ENCODE results near the gene ZMAT2.
A peak's percentile ranks its signal among the peaks of the same experiment; 100 is the strongest.

Gene ZMAT2

GRCh38 chr5:140674211-140674610, 26.0 kb upstream of the ZMAT2 start:
- Histone ChIP-seq H3K9me3 (ENCODE audit: control insufficient read depth in 1 of 2, low read length in 2 of 2) (no peaks in the 10 kb centered on the region), H3K4me3 (ENCODE audit: low read depth in 1 of 2, low read length in 2 of 2) (no peak overlapping the region), H3K9ac (ENCODE audit: low read depth in 1 of 2, low read length in 2 of 2) (no peak overlapping the region), H3K27me3 (ENCODE audit: control insufficient read depth in 1 of 2, insufficient read depth in 2 of 2, low read length in 2 of 2) (no peaks in the 10 kb centered on the region), H3K4me1 (ENCODE audit: control insufficient read depth in 1 of 2, insufficient read depth in 2 of 2, low read length in 2 of 2) (no peaks in the 10 kb centered on the region), H3K27ac (ENCODE audit: low read depth, low read length) (no peak overlapping the region), H3K36me3 (ENCODE audit: control insufficient read depth in 1 of 2, insufficient read depth in 2 of 2, low read length in 2 of 2) (peaks cover 27 to 84% of the 10 kb centered on the region in 2 donors)

GRCh38 chr5:140674629-140675028, 25.6 kb upstream of the ZMAT2 start:
- Histone ChIP-seq H3K4me1 (ENCODE audit: control insufficient read depth in 1 of 2, insufficient read depth in 2 of 2, low read length in 2 of 2) (no peaks in the 10 kb centered on the region), H3K9me3 (ENCODE audit: control insufficient read depth in 1 of 2, low read length in 2 of 2) (no peaks in the 10 kb centered on the region), H3K27me3 (ENCODE audit: control insufficient read depth in 1 of 2, insufficient read depth in 2 of 2, low read length in 2 of 2) (no peaks in the 10 kb centered on the region), H3K36me3 (ENCODE audit: control insufficient read depth in 1 of 2, insufficient read depth in 2 of 2, low read length in 2 of 2) (peaks cover 31 to 84% of the 10 kb centered on the region in 2 donors), H3K27ac (ENCODE audit: low read depth, low read length) (no peak overlapping the region), H3K9ac (ENCODE audit: low read depth in 1 of 2, low read length in 2 of 2) (no peak overlapping the region), H3K4me3 (ENCODE audit: low read depth in 1 of 2, low read length in 2 of 2) (no peak overlapping the region)

GRCh38 chr5:140677947-140678346, 22.3 kb upstream of the ZMAT2 start:
- peaks cover 34 to 78% of the 10 kb centered on the region in 2 donors for H3K36me3 ChIP-seq (ENCODE audit: control insufficient read depth in 1 of 2, insufficient read depth in 2 of 2, low read length in 2 of 2)
- no peak overlapping the region for H3K9ac ChIP-seq (ENCODE audit: low read depth in 1 of 2, low read length in 2 of 2)
- H3K9me3 ChIP-seq (ENCODE audit: control insufficient read depth in 1 of 2, low read length in 2 of 2): no peaks in the 10 kb centered on the region
- H3K27ac ChIP-seq (ENCODE audit: low read depth, low read length): no peak overlapping the region
- no peaks in the 10 kb centered on the region for H3K27me3 ChIP-seq (ENCODE audit: control insufficient read depth in 1 of 2, insufficient read depth in 2 of 2, low read length in 2 of 2)
- no peak overlapping the region for H3K4me3 ChIP-seq (ENCODE audit: low read depth in 1 of 2, low read length in 2 of 2)
- no peaks in the 10 kb centered on the region for H3K4me1 ChIP-seq (ENCODE audit: control insufficient read depth in 1 of 2, insufficient read depth in 2 of 2, low read length in 2 of 2)

- H3K4me1 ChIP-seq (ENCODE audit: control insufficient read depth in 1 of 2, insufficient read depth in 2 of 2, low read length in 2 of 2): no peaks in the 10 kb centered on the region
- no peaks in the 10 kb centered on the region for H3K27me3 ChIP-seq (ENCODE audit: control insufficient read depth in 1 of 2, insufficient read depth in 2 of 2, low read length in 2 of 2)
- H3K4me3 ChIP-seq (ENCODE audit: low read depth in 1 of 2, low read length in 2 of 2): no peak overlapping the region
- H3K9me3 ChIP-seq (ENCODE audit: control insufficient read depth in 1 of 2, low read length in 2 of 2): no peaks in the 10 kb centered on the region
- no peak overlapping the region for H3K9ac ChIP-seq (ENCODE audit: low read depth in 1 of 2, low read length in 2 of 2)
- H3K36me3 ChIP-seq (ENCODE audit: control insufficient read depth in 1 of 2, insufficient read depth in 2 of 2, low read length in 2 of 2): peaks cover 34 to 74% of the 10 kb centered on the region in 2 donors
- H3K27ac ChIP-seq (ENCODE audit: low read depth, low read length): no peak overlapping the region
Measured at GRCh38 chr5:140678993-140679392, 21.3 kb upstream of the ZMAT2 start.

- no peaks in the 10 kb centered on the region for H3K9me3 ChIP-seq (ENCODE audit: control insufficient read depth in 1 of 2, low read length in 2 of 2)
Measured at GRCh38 chr5:140690376-140690932, 9.8 kb upstream of the ZMAT2 start.

GRCh38 chr5:140690941-140691924, 9.0 kb upstream of the ZMAT2 start, which contains the start of the genes HARS1 and HARS2:
Gene HARS1 (minus strand): TSS chr5:140691370. CDS start chr5:140691304, 66 bp downstream.
Gene HARS2 (plus strand): TSS chr5:140691455. CDS start chr5:140691649, 194 bp downstream.
- no peaks in the 10 kb centered on the region for H3K27me3 ChIP-seq (ENCODE audit: control insufficient read depth in 1 of 2, insufficient read depth in 2 of 2, low read length in 2 of 2)
- H3K27ac ChIP-seq (ENCODE audit: low read depth, low read length): peak within 1 kb of the TSS; percentile 84
- H3K36me3 ChIP-seq (ENCODE audit: control insufficient read depth in 1 of 2, insufficient read depth in 2 of 2, low read length in 2 of 2): peaks cover 24 to 41% of the 10 kb centered on the region in 2 donors
- peak within 1 kb of the TSS; percentile 80 to 88 for H3K9ac ChIP-seq (ENCODE audit: low read depth in 1 of 2, low read length in 2 of 2)
- peaks cover 13 to 22% of the 10 kb centered on the region in 2 donors for H3K4me1 ChIP-seq (ENCODE audit: control insufficient read depth in 1 of 2, insufficient read depth in 2 of 2, low read length in 2 of 2)
- peak within 1 kb of the TSS; percentile 93 to 94 for H3K4me3 ChIP-seq (ENCODE audit: low read depth in 1 of 2, low read length in 2 of 2)
- no peaks in the 10 kb centered on the region for H3K9me3 ChIP-seq (ENCODE audit: control insufficient read depth in 1 of 2, low read length in 2 of 2)

More at GRCh38 chr5:140690376-140690932, 9.8 kb upstream of the ZMAT2 start:
- Histone ChIP-seq H3K36me3 (ENCODE audit: control insufficient read depth in 1 of 2, insufficient read depth in 2 of 2, low read length in 2 of 2) (peaks cover 17 to 33% of the 10 kb centered on the region in 2 donors), H3K27ac (ENCODE audit: low read depth, low read length) (peak overlapping the region; percentile 4), H3K4me1 (ENCODE audit: control insufficient read depth in 1 of 2, insufficient read depth in 2 of 2, low read length in 2 of 2) (peaks cover 13 to 22% of the 10 kb centered on the region in 2 donors), H3K9ac (ENCODE audit: low read depth in 1 of 2, low read length in 2 of 2) (peak overlapping the region; percentile 71 to 88), H3K4me3 (ENCODE audit: low read depth in 1 of 2, low read length in 2 of 2) (peak overlapping the region; percentile 93 to 94), H3K27me3 (ENCODE audit: control insufficient read depth in 1 of 2, insufficient read depth in 2 of 2, low read length in 2 of 2) (no peaks in the 10 kb centered on the region)

- Histone ChIP-seq H3K27me3 (ENCODE audit: control insufficient read depth in 1 of 2, insufficient read depth in 2 of 2, low read length in 2 of 2) (no peaks in the 10 kb centered on the region), H3K27ac (ENCODE audit: low read depth, low read length) (no peak overlapping the region), H3K4me3 (ENCODE audit: low read depth in 1 of 2, low read length in 2 of 2) (no peak overlapping the region), H3K36me3 (ENCODE audit: control insufficient read depth in 1 of 2, insufficient read depth in 2 of 2, low read length in 2 of 2) (peaks cover 51 to 58% of the 10 kb centered on the region in 2 donors), H3K4me1 (ENCODE audit: control insufficient read depth in 1 of 2, insufficient read depth in 2 of 2, low read length in 2 of 2) (peaks cover 13 to 22% of the 10 kb centered on the region in 2 donors), H3K9ac (ENCODE audit: low read depth in 1 of 2, low read length in 2 of 2) (no peak overlapping the region), H3K9me3 (ENCODE audit: control insufficient read depth in 1 of 2, low read length in 2 of 2) (no peaks in the 10 kb centered on the region)
Measured at GRCh38 chr5:140694276-140694675, 6.0 kb upstream of the ZMAT2 start.

GRCh38 chr5:140696891-140697492, 3.3 kb upstream of the ZMAT2 start:
- Histone ChIP-seq H3K4me1 (ENCODE audit: control insufficient read depth in 1 of 2, insufficient read depth in 2 of 2, low read length in 2 of 2) (peaks cover 17 to 23% of the 10 kb centered on the region in 2 donors), H3K9me3 (ENCODE audit: control insufficient read depth in 1 of 2, low read length in 2 of 2) (no peaks in the 10 kb centered on the region), H3K27me3 (ENCODE audit: control insufficient read depth in 1 of 2, insufficient read depth in 2 of 2, low read length in 2 of 2) (no peaks in the 10 kb centered on the region), H3K27ac (ENCODE audit: low read depth, low read length) (no peak overlapping the region), H3K9ac (ENCODE audit: low read depth in 1 of 2, low read length in 2 of 2) (no peak overlapping the region), H3K36me3 (ENCODE audit: control insufficient read depth in 1 of 2, insufficient read depth in 2 of 2, low read length in 2 of 2) (peaks cover 47 to 62% of the 10 kb centered on the region in 2 donors), H3K4me3 (ENCODE audit: low read depth in 1 of 2, low read length in 2 of 2) (no peak overlapping the region)

- Histone ChIP-seq H3K9me3 (ENCODE audit: control insufficient read depth in 1 of 2, low read length in 2 of 2) (no peaks in the 10 kb centered on the region), H3K4me3 (ENCODE audit: low read depth in 1 of 2, low read length in 2 of 2) (no peak overlapping the region), H3K27ac (ENCODE audit: low read depth, low read length) (no peak overlapping the region), H3K9ac (ENCODE audit: low read depth in 1 of 2, low read length in 2 of 2) (no peak overlapping the region), H3K36me3 (ENCODE audit: control insufficient read depth in 1 of 2, insufficient read depth in 2 of 2, low read length in 2 of 2) (peaks cover 25 to 40% of the 10 kb centered on the region in 2 donors), H3K27me3 (ENCODE audit: control insufficient read depth in 1 of 2, insufficient read depth in 2 of 2, low read length in 2 of 2) (no peaks in the 10 kb centered on the region), H3K4me1 (ENCODE audit: control insufficient read depth in 1 of 2, insufficient read depth in 2 of 2, low read length in 2 of 2) (peaks cover 0 to 12% of the 10 kb centered on the region in 2 donors)
Measured at GRCh38 chr5:140707812-140708211, 7.6 kb downstream of the ZMAT2 start.
